Activated T-cell treated with anti-CD3 and anti-CD28 coated beads, Interleukin-2, amount 50 U/mL, for 72 hours (primary cell): ENCODE results near the gene SPSB3. TPM values are rescaled to one million over a fixed set of nuclear protein-coding genes. Genes with fewer than 3 reads are reported as not detected.

Source experiments
- ATAC-seq, 2 donors: fragments of 150-1000 bp; cut with Tn5 transposase; replicated peaks in 1 of 2; 2 replicates each; pipeline ENCODE4 v1.10.0; 2021; ENCODE audit warnings: moderate library complexity in 2 of 2, mild to moderate bottlenecking in 1 of 2
- DNase-seq, 2 donors: peaks; one replicate each; pipeline ENCODE4 v3.0.0; 2021 to 2022; ENCODE audit warnings: mixed read lengths in 1 of 2
- H3K27ac Mint-ChIP-seq: one replicate; pipeline ENCODE4 v1.8.0; 2022; ENCODE audit warnings: mild to moderate bottlenecking, moderate library complexity, mixed read lengths
- H3K27me3 Mint-ChIP-seq: one replicate; pipeline ENCODE4 v1.8.0; 2022; ENCODE audit warnings: low read depth, mixed read lengths
- H3K36me3 Mint-ChIP-seq, 2 donors: one replicate each; pipeline ENCODE4 v1.8.0; 2022; ENCODE audit warnings: mixed read lengths in 2 of 2, mild to moderate bottlenecking in 1 of 2; ENCODE audit not compliant: insufficient read depth in 2 of 2
- H3K4me1 Mint-ChIP-seq: one replicate; pipeline ENCODE4 v1.8.0; 2022; ENCODE audit warnings: low read depth, mixed read lengths
- H3K4me3 Mint-ChIP-seq, 2 donors: one replicate each; pipeline ENCODE4 v1.8.0; 2022; ENCODE audit warnings: mild to moderate bottlenecking in 2 of 2, mixed read lengths in 2 of 2, moderate library complexity in 2 of 2
- H3K9me3 Mint-ChIP-seq, 2 donors: one replicate each; pipeline ENCODE4 v1.8.0; 2022; ENCODE audit warnings: mixed read lengths in 2 of 2
- total RNA-seq, 2 donors: library from RNA; stranded (reverse); gene quantifications; one replicate each; pipeline ENCODE4 v1.2.3, GENCODE V29; 2022

SPSB3 gene
- total RNA-seq, 2 donors from 2014 or later = 37.1 to 40.1 TPM

- no peak for ATAC-seq
- Mint-ChIP-seq H3K27ac (no peak overlapping the region), H3K4me3 (no peak overlapping the region), H3K4me1 (peaks cover 7% of the 10 kb centered on the region), H3K9me3 (no peaks in the 10 kb centered on the region), H3K27me3 (no peaks in the 10 kb centered on the region), H3K36me3 (peaks cover under 1 to 3% of the 10 kb centered on the region in 2 donors)
- no peak for DNase-seq
Measured at GRCh38 chr16:1766231-1766630, 16.1 kb downstream of the SPSB3 start.

GRCh38 chr16:1765826-1766225 lies 16.5 kb downstream of the SPSB3 start:
- ATAC-seq (no peak), DNase-seq (no peak)
- Mint-ChIP-seq H3K9me3 (no peaks in the 10 kb centered on the region), H3K27ac (no peak overlapping the region), H3K27me3 (no peaks in the 10 kb centered on the region), H3K36me3 (peaks cover 2 to 3% of the 10 kb centered on the region in 2 donors), H3K4me3 (no peak overlapping the region), H3K4me1 (peaks cover 7% of the 10 kb centered on the region)

- Mint-ChIP-seq H3K27me3 (no peaks in the 10 kb centered on the region), H3K9me3 (no peaks in the 10 kb centered on the region), H3K27ac (no peak overlapping the region), H3K4me3 (no peak overlapping the region), H3K36me3 (peaks cover 2 to 3% of the 10 kb centered on the region in 2 donors), H3K4me1 (peaks cover 2% of the 10 kb centered on the region)
- DNase-seq = no peak
- no peak for ATAC-seq
Measured at GRCh38 chr16:1764971-1765370, 17.4 kb downstream of the SPSB3 start.

- Mint-ChIP-seq H3K27ac (no peak overlapping the region), H3K4me3 (no peak overlapping the region), H3K27me3 (no peaks in the 10 kb centered on the region), H3K9me3 (no peaks in the 10 kb centered on the region), H3K36me3 (peaks cover 2 to 3% of the 10 kb centered on the region in 2 donors), H3K4me1 (no peaks in the 10 kb centered on the region)
- DNase-seq (no peak), ATAC-seq (no peak)
Measured at GRCh38 chr16:1763521-1764511, 18.6 kb downstream of the SPSB3 start.

- no peak for ATAC-seq
- H3K36me3 Mint-ChIP-seq = peaks cover 2% of the 10 kb centered on the region in 2 donors
Measured at GRCh38 chr16:1762879-1763520, 19.4 kb downstream of the SPSB3 start.

GRCh38 chr16:1762196-1762878 lies 20.0 kb downstream of the SPSB3 start:
- Mint-ChIP-seq H3K27me3 (no peaks in the 10 kb centered on the region), H3K27ac (no peak overlapping the region), H3K36me3 (peaks cover 0 to 2% of the 10 kb centered on the region in 2 donors), H3K4me3 (no peak overlapping the region), H3K4me1 (no peaks in the 10 kb centered on the region), H3K9me3 (no peaks in the 10 kb centered on the region)
- ATAC-seq (no peak), DNase-seq (no peak)

More at GRCh38 chr16:1762879-1763520, 19.4 kb downstream of the SPSB3 start:
- Mint-ChIP-seq H3K9me3 (no peaks in the 10 kb centered on the region), H3K27me3 (no peaks in the 10 kb centered on the region), H3K4me1 (no peaks in the 10 kb centered on the region), H3K27ac (no peak overlapping the region), H3K4me3 (no peak overlapping the region)
- no peak for DNase-seq

GRCh38 chr16:1761751-1762150 lies 20.6 kb downstream of the SPSB3 start:
- DNase-seq (no peak), ATAC-seq (no peak)
- no peak overlapping the region for H3K4me3 Mint-ChIP-seq
- H3K4me1 Mint-ChIP-seq = no peaks in the 10 kb centered on the region
- no peaks in the 10 kb centered on the region for H3K27me3 Mint-ChIP-seq
- H3K9me3 Mint-ChIP-seq = no peaks in the 10 kb centered on the region
- H3K27ac Mint-ChIP-seq = no peak overlapping the region
- peaks cover 0 to 2% of the 10 kb centered on the region in 2 donors for H3K36me3 Mint-ChIP-seq

- DNase-seq (no peak), ATAC-seq (no peak)
- H3K27me3 Mint-ChIP-seq = no peaks in the 10 kb centered on the region
- H3K9me3 Mint-ChIP-seq = no peaks in the 10 kb centered on the region
- H3K27ac Mint-ChIP-seq = no peak overlapping the region
- H3K4me3 Mint-ChIP-seq = no peak overlapping the region
- H3K36me3 Mint-ChIP-seq = peaks cover 0 to 2% of the 10 kb centered on the region in 2 donors
- no peaks in the 10 kb centered on the region for H3K4me1 Mint-ChIP-seq
Measured at GRCh38 chr16:1760911-1761310, 21.5 kb downstream of the SPSB3 start.

GRCh38 chr16:1759511-1759910 lies 22.9 kb downstream of the SPSB3 start:
- Mint-ChIP-seq H3K27ac (no peak overlapping the region), H3K4me3 (no peak overlapping the region), H3K9me3 (no peaks in the 10 kb centered on the region), H3K27me3 (no peaks in the 10 kb centered on the region), H3K4me1 (no peaks in the 10 kb centered on the region), H3K36me3 (peaks cover 0 to 2% of the 10 kb centered on the region in 2 donors)
- DNase-seq (no peak), ATAC-seq (no peak)

GRCh38 chr16:1758923-1759322 lies 23.4 kb downstream of the SPSB3 start:
- no peaks in the 10 kb centered on the region for H3K4me1 Mint-ChIP-seq
- H3K9me3 Mint-ChIP-seq = no peaks in the 10 kb centered on the region
- H3K4me3 Mint-ChIP-seq = no peak overlapping the region
- ATAC-seq (no peak), DNase-seq (no peak)
- H3K27ac Mint-ChIP-seq = no peak overlapping the region
- peaks cover 0 to 2% of the 10 kb centered on the region in 2 donors for H3K36me3 Mint-ChIP-seq
- no peaks in the 10 kb centered on the region for H3K27me3 Mint-ChIP-seq

GRCh38 chr16:1757714-1758461 lies 24.5 kb downstream of the SPSB3 start:
- no peaks in the 10 kb centered on the region for H3K9me3 Mint-ChIP-seq
- no peak overlapping the region for H3K4me3 Mint-ChIP-seq
- ATAC-seq = no peak
- no peaks in the 10 kb centered on the region for H3K27me3 Mint-ChIP-seq
- H3K4me1 Mint-ChIP-seq = no peaks in the 10 kb centered on the region
- no peak overlapping the region for H3K27ac Mint-ChIP-seq
- no peak for DNase-seq
- H3K36me3 Mint-ChIP-seq = peaks cover 0 to 2% of the 10 kb centered on the region in 2 donors

GRCh38 chr16:1754204-1754603 lies 28.2 kb downstream of the SPSB3 start:
- H3K9me3 Mint-ChIP-seq = no peaks in the 10 kb centered on the region
- no peak for ATAC-seq
- no peak for DNase-seq
- no peak overlapping the region for H3K4me3 Mint-ChIP-seq
- H3K36me3 Mint-ChIP-seq = no peaks in the 10 kb centered on the region
- no peaks in the 10 kb centered on the region for H3K27me3 Mint-ChIP-seq
- H3K27ac Mint-ChIP-seq = no peak overlapping the region
- H3K4me1 Mint-ChIP-seq = no peaks in the 10 kb centered on the region
